Endothelial cell of umbilical vein (primary cell): ENCODE results near the gene SDCBP2. TPM values are rescaled to one million over a fixed set of nuclear protein-coding genes. Genes with fewer than 3 reads are reported as not detected.

Source experiments
- BruUV-seq: library from RNA; stranded (reverse); fragments of 400-500 nt; replicated peaks from 2 replicates; lab custom pipeline; 2021; lab: Mats Ljungman, UMichigan
- CTCF ChIA-PET: fragments of 300-600, 350-600 bp; sonication (Branson Sonifier 250); formaldehyde crosslinking; loops from one replicate; lab custom pipeline; 2021; ENCODE audit warnings: antibody characterized with exemption, inconsistent platforms; lab: Charles Lee
- POLR2A ChIA-PET: fragments of 300-600, 350-600 bp; sonication (Branson Sonifier 250); formaldehyde crosslinking; loops from one replicate; lab custom pipeline; 2021; ENCODE audit warnings: antibody characterized with exemption, inconsistent platforms; lab: Charles Lee
- DNase-seq: peaks from one replicate; pipeline ENCODE4 v3.0.0-alpha.2; 2011; ENCODE audit warnings: low read depth, low spot score
- FAIRE-seq: peaks from 2 replicates; lab custom pipeline; 2011; peaks lifted over from hg19 to GRCh38; lab: Jason Lieb, UNC
- H2AFZ ChIP-seq: 2 replicates; pipeline ENCODE4 v1.6.0; 2012; ENCODE audit warnings: low read depth, low read length, control low read depth, inconsistent platforms
- H3K27ac ChIP-seq: 2 replicates; pipeline ENCODE4 v1.5.1; 2011; ENCODE audit warnings: low read depth, mild to moderate bottlenecking, control low read depth, low read length, moderate library complexity; ENCODE audit not compliant: insufficient read depth
- H3K27me3 ChIP-seq, 2 experiments: 2 replicates each; pipeline versions ENCODE4 v1.6.0 to v1.6.1; 2011; ENCODE audit warnings: low read length in 2 of 2, mixed read lengths in 1 of 2; ENCODE audit not compliant: control insufficient read depth in 2 of 2, insufficient read depth in 2 of 2
- H3K36me3 ChIP-seq, 2 experiments: 2 replicates in 1 of 2; 3 replicates in 1 of 2; pipeline ENCODE4 v1.5.1; 2011; ENCODE audit warnings: low read length in 2 of 2, mild to moderate bottlenecking in 1 of 2, moderate library complexity in 1 of 2; ENCODE audit not compliant: control insufficient read depth in 2 of 2, insufficient read depth in 2 of 2; ENCODE audit errors: extremely low read depth in 1 of 2
- H3K4me1 ChIP-seq: 3 replicates; pipeline ENCODE4 v1.5.1; 2011; ENCODE audit warnings: mild to moderate bottlenecking, low read length; ENCODE audit not compliant: control insufficient read depth, insufficient read depth; ENCODE audit errors: extremely low read depth
- H3K4me2 ChIP-seq: 2 replicates; pipeline ENCODE4 v1.6.1; 2011; ENCODE audit warnings: low read length, control low read depth, mixed read lengths; ENCODE audit not compliant: insufficient read depth
- H3K4me3 ChIP-seq, 3 experiments: fragments of 200-600 bp in 1 of 3; sonication (generic), shearing (Covaris generic) in 1 of 3; replicated peaks in 1 of 3; 2 replicates each; pipeline ENCODE4 v1.5.1; 2011 to 2016; ENCODE audit warnings: control low read depth in 3 of 3, low read length in 3 of 3, mild to moderate bottlenecking in 2 of 3, inconsistent platforms in 1 of 3, low read depth in 1 of 3, moderate library complexity in 1 of 3; ENCODE audit not compliant: insufficient read depth in 1 of 3
- H3K79me2 ChIP-seq: 2 replicates; pipeline ENCODE4 v1.6.0; 2012; ENCODE audit warnings: low read length, inconsistent platforms; ENCODE audit not compliant: control insufficient read depth, insufficient read depth
- H3K9ac ChIP-seq: replicated peaks from 2 replicates; pipeline ENCODE3; 2011; ENCODE audit warnings: low read length, control low read depth; ENCODE audit not compliant: insufficient read depth; ENCODE audit errors: extremely low read depth
- H3K9me1 ChIP-seq: replicated peaks from 3 replicates; pipeline ENCODE4 v1.6.0; 2011; ENCODE audit warnings: mild to moderate bottlenecking, low read length; ENCODE audit not compliant: control insufficient read depth, insufficient read depth; ENCODE audit errors: extremely low read depth
- H3K9me3 ChIP-seq: replicated peaks from 2 replicates; pipeline ENCODE4 v1.5.1; 2012; ENCODE audit warnings: low read length, inconsistent platforms; ENCODE audit not compliant: control insufficient read depth, insufficient read depth
- H4K20me1 ChIP-seq: replicated peaks from 2 replicates; pipeline ENCODE3; 2011; ENCODE audit warnings: mild to moderate bottlenecking, low read length; ENCODE audit not compliant: control insufficient read depth, insufficient read depth; ENCODE audit errors: extremely low read depth
- CTCF ChIP-seq, 2 donors: IDR thresholded peaks; 1 replicate in 1 of 2; 2 replicates in 1 of 2; pipeline ENCODE4 v1.5.1; 2011; ENCODE audit warnings: low read length in 2 of 2, mild to moderate bottlenecking in 2 of 2, moderate library complexity in 2 of 2, control low read depth in 1 of 2, inconsistent platforms in 1 of 2, low read depth in 1 of 2; ENCODE audit not compliant: insufficient read depth in 1 of 2; ENCODE audit errors: extremely low read depth in 1 of 2
- EZH2 ChIP-seq: IDR thresholded peaks from 2 replicates; pipeline ENCODE4 v1.6.1; 2012; ENCODE audit warnings: borderline replicate concordance, low read depth, mild to moderate bottlenecking, moderate library complexity, low read length, inconsistent platforms; ENCODE audit not compliant: severe bottlenecking
- FOS ChIP-seq: IDR thresholded peaks from 2 replicates; pipeline ENCODE4 v1.6.1; 2011; ENCODE audit warnings: mild to moderate bottlenecking, low read length, moderate library complexity, borderline replicate concordance; ENCODE audit not compliant: insufficient read depth
- GATA2 ChIP-seq: IDR thresholded peaks from 2 replicates; pipeline ENCODE4 v1.7.0; 2011; ENCODE audit warnings: low read depth, mild to moderate bottlenecking, moderate library complexity, mixed read lengths, low read length; ENCODE audit not compliant: insufficient read length, insufficient read depth
- JUN ChIP-seq: IDR thresholded peaks from 2 replicates; pipeline ENCODE4 v1.6.1; 2011; ENCODE audit warnings: borderline replicate concordance, low read depth; ENCODE audit not compliant: insufficient read length, insufficient read depth
- MAX ChIP-seq: IDR thresholded peaks from 2 replicates; pipeline ENCODE4 v1.6.1; 2011; ENCODE audit not compliant: insufficient read depth, insufficient read length
- MYC ChIP-seq: IDR thresholded peaks from one replicate; pipeline ENCODE4 v1.6.1; 2011; ENCODE audit warnings: mild to moderate bottlenecking, low read depth, low read length
- POLR2A ChIP-seq: IDR thresholded peaks from 2 replicates; pipeline ENCODE4 v1.6.1; 2012; ENCODE audit warnings: low read depth, mild to moderate bottlenecking, control low read depth, low read length
- POLR2AphosphoS5 ChIP-seq: IDR thresholded peaks from 2 replicates; pipeline ENCODE4 v1.6.1; 2012; ENCODE audit warnings: low read depth, mild to moderate bottlenecking, control low read depth, low read length, moderate library complexity; ENCODE audit not compliant: insufficient read depth
- dilution Hi-C: fragments of 300-500 bp; cut with MboI; formaldehyde crosslinking; loops from one replicate; pipeline ENCODE4 v1.15.0; 2019; ENCODE audit warnings: low sequenced_read_pairs; ENCODE audit not compliant: extremely low pct_ligation_motif_present
- intact Hi-C: fragments of 100-400 bp; cut with micrococcal nuclease; formaldehyde crosslinking; loops from one replicate; pipeline ENCODE4 v1.10.0; 2022
- polyA plus RNA-seq, 4 experiments: library from polyadenylated mRNA; depleted of rRNA in 3 of 4; stranded (reverse) in 3 of 4; unstranded in 1 of 4; fragments of >200 nt; gene quantifications; 2 replicates each; pipeline versions ENCODE4 v1.2.1 to v1.2.3, GENCODE V29; 2011 to 2012; ENCODE audit warnings: missing spikeins in 1 of 4
- total RNA-seq: library from RNA; stranded (reverse); gene quantifications from 2 replicates; pipeline ENCODE4 v1.2.3, GENCODE V29; 2021

SDCBP2 gene
- total and polyA plus RNA-seq, 2 donors (not counting 3 experiments of a cell fraction or from before 2014, with no cell fraction given): 6.9 to 9.0 TPM

GRCh38 chr20:1294497-1294896 lies 34.4 kb downstream of the SDCBP2 start:
- CTCF ChIA-PET: no interaction called here
- BruUV-seq: no TSS peak
- intact Hi-C loops: no loop called here
- H3K79me2 ChIP-seq: no peaks in the 10 kb centered on the region
- H3K9ac ChIP-seq: no peak overlapping the region
- no peaks in the 10 kb centered on the region for H3K27me3 ChIP-seq
- TF ChIP-seq MAX (no peak), POLR2A (no peak), JUN (no peak), EZH2 (no peak), FOS (no peak), GATA2 (no peak), MYC (no peak), CTCF (IDR thresholded peaks at IDR 0.05; ENCODE audit: extremely low read depth in 1 of 2, insufficient read depth in 1 of 2, low read depth in 1 of 2, low read length in 2 of 2) (no peak), POLR2AphosphoS5 (no peak)
- no peaks in the 10 kb centered on the region for H3K36me3 ChIP-seq
- no peak overlapping the region for H3K4me3 ChIP-seq
- H3K4me1 ChIP-seq: no peaks in the 10 kb centered on the region
- H3K9me3 ChIP-seq: no peaks in the 10 kb centered on the region
- no peak overlapping the region for H3K4me2 ChIP-seq
- DNase-seq (no peak), FAIRE-seq (no peak)
- dilution Hi-C loops: no loop called here
- H3K9me1 ChIP-seq: no peaks in the 10 kb centered on the region
- H4K20me1 ChIP-seq: no peaks in the 10 kb centered on the region
- H3K27ac ChIP-seq: no peak overlapping the region
- POLR2A ChIA-PET: no interaction called here
- no peak overlapping the region for H2AFZ ChIP-seq
